Chondrocyte (in vitro differentiated cells): ENCODE measurements around the gene CHL1. TPM values are rescaled to one million over a fixed set of nuclear protein-coding genes. Genes with fewer than 3 reads are reported as not detected.

Experiments used
- DNase-seq: peaks from one replicate; pipeline ENCODE4 v3.0.0; 2021; ENCODE audit warnings: mixed read lengths, low spot score
- H3K27ac Mint-ChIP-seq: one replicate; pipeline ENCODE4 v1.8.0; 2021; ENCODE audit warnings: mild to moderate bottlenecking, moderate library complexity, mixed read lengths; ENCODE audit not compliant: unreplicated experiment
- H3K27me3 Mint-ChIP-seq: 2 replicates; pipeline ENCODE4 v1.8.0; 2021; ENCODE audit warnings: low read depth, mixed read lengths
- H3K36me3 Mint-ChIP-seq: 2 replicates; pipeline ENCODE4 v1.8.0; 2021; ENCODE audit warnings: low read depth, mixed read lengths
- H3K4me1 Mint-ChIP-seq: 2 replicates; pipeline ENCODE4 v1.8.0; 2021; ENCODE audit warnings: low read depth, mild to moderate bottlenecking, mixed read lengths
- H3K4me3 Mint-ChIP-seq: one replicate; pipeline ENCODE4 v1.8.0; 2021; ENCODE audit warnings: mild to moderate bottlenecking, moderate library complexity, mixed read lengths; ENCODE audit not compliant: unreplicated experiment
- H3K9me3 Mint-ChIP-seq: 2 replicates; pipeline ENCODE4 v1.8.0; 2021; ENCODE audit warnings: low read depth, mixed read lengths
- total RNA-seq: library from RNA; stranded (reverse); gene quantifications from 3 replicates; pipeline ENCODE4 v1.2.1, GENCODE V29; 2021
- TF ChIP-seq, protein P1 (sequence below): fragments of 200-600 bp; sonication (generic); IDR thresholded peaks from 2 replicates; pipeline ENCODE4 v1.5.0; 2021; ENCODE audit warnings: antibody characterized with exemption, mild to moderate bottlenecking, moderate library complexity

The CHL1 gene
- total RNA-seq, 1 donor from 2014 or later: not detected

DNA sequence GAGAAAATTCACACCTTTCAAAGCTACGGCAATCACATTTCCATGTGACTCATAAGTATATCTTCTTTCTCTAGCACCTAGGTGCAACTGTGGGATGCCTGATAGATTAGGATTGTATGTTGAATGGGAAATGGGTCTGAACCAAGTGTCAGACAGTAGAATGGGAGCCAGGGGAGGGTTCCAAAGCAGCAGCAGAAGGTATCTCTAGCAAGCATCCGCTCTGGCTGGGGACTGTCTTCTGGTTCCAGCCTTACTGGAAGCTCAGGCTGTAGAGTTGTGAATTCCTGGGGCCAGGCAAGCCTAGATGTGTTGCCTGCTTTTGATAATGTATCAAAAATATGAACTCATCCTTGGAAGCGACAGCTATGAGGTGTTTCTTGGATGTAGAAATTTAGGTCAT is 2.1 kb upstream of the CHL1 start:
- Mint-ChIP-seq H3K27ac (no peak overlapping the region), H3K36me3 (no peaks in the 10 kb centered on the region), H3K4me3 (no peak overlapping the region), H3K4me1 (peaks cover 8% of the 10 kb centered on the region), H3K27me3 (peaks cover 32% of the 10 kb centered on the region), H3K9me3 (no peaks in the 10 kb centered on the region)
- DNase-seq: no peak
- TF ChIP-seq, protein P1, sequence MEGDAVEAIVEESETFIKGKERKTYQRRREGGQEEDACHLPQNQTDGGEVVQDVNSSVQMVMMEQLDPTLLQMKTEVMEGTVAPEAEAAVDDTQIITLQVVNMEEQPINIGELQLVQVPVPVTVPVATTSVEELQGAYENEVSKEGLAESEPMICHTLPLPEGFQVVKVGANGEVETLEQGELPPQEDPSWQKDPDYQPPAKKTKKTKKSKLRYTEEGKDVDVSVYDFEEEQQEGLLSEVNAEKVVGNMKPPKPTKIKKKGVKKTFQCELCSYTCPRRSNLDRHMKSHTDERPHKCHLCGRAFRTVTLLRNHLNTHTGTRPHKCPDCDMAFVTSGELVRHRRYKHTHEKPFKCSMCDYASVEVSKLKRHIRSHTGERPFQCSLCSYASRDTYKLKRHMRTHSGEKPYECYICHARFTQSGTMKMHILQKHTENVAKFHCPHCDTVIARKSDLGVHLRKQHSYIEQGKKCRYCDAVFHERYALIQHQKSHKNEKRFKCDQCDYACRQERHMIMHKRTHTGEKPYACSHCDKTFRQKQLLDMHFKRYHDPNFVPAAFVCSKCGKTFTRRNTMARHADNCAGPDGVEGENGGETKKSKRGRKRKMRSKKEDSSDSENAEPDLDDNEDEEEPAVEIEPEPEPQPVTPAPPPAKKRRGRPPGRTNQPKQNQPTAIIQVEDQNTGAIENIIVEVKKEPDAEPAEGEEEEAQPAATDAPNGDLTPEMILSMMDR: no peak

DNA sequence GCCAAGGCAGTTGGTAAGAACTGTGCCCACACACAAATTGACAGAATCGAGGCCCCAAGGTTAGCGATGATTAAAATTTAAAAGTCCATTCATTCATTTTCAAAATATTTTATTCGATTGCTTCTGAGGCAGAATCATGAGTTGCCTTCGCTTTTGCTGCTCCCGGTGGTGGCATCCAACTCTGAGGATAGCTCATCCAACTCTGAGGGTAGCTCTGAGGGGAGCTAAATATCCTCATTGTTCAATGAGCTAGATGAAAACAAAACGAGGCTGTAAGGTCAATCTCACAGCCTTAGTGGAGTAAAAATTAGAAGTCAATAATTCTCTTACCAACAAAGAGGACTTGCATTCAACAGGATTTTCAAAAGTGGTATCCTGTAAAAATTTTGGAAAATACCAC is 897 bp upstream of the CHL1 start:
- no peaks in the 10 kb centered on the region for H3K9me3 Mint-ChIP-seq
- no peaks in the 10 kb centered on the region for H3K36me3 Mint-ChIP-seq
- TF ChIP-seq, protein P1: no peak

GRCh38 chr3:197149-197827 is 725 bp downstream of the CHL1 start:
- Mint-ChIP-seq H3K27me3 (peaks cover 43% of the 10 kb centered on the region), H3K4me1 (peaks cover 8% of the 10 kb centered on the region), H3K4me3 (peak overlapping the region; percentile 28), H3K36me3 (no peaks in the 10 kb centered on the region), H3K27ac (no peak overlapping the region), H3K9me3 (no peaks in the 10 kb centered on the region)
- DNase-seq: peak; percentile 85
- TF ChIP-seq, protein P1: no peak

More for the DNA sequence above, 897 bp upstream of the CHL1 start:
- H3K4me1 Mint-ChIP-seq: peaks cover 8% of the 10 kb centered on the region
- no peak overlapping the region for H3K27ac Mint-ChIP-seq
- peaks cover 41% of the 10 kb centered on the region for H3K27me3 Mint-ChIP-seq
- H3K4me3 Mint-ChIP-seq: no peak overlapping the region
- no peak for DNase-seq

DNA sequence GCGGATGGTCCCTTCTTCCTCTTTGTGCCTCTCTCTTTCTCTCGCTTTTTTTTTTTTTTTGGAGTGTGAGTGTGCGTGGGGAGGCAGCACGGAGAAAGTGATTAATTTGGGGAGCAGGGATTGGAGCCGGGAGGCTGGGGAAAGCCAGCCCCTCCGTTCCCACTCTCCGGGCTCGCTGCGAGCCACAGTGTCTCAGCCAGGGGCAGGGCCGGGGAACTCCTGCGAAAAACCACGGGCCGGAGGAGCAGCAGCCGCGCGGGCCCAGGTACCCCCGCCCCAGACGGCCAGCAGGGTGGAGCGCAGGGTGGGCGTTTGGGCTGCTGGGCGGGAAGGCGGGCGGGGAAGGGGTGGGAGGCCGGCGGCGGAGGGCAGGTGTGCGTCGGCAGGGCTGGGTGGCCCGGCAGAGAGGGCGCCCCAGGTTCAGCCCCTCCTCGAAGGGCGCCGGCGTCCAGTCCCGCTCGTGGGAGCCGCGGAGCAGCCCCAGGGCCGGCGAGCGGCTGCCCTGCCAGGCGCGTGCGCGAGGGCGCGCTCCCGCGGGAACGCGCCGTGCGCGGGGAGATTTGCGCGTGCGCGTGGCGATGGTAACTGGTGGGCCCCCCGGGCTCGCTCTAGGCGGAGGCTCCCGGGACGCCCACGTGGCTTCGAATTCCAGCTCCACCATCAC is 1.4 kb downstream of the CHL1 start:
- TF ChIP-seq, protein P1: no peak
- H3K36me3 Mint-ChIP-seq: no peaks in the 10 kb centered on the region
- H3K9me3 Mint-ChIP-seq: no peaks in the 10 kb centered on the region
- H3K4me3 Mint-ChIP-seq: peak overlapping the region; percentile 60
- no peak for DNase-seq
- H3K27me3 Mint-ChIP-seq: peaks cover 45% of the 10 kb centered on the region
- peaks cover 8% of the 10 kb centered on the region for H3K4me1 Mint-ChIP-seq
- no peak overlapping the region for H3K27ac Mint-ChIP-seq

GRCh38 chr3:199835-200234 is 3.3 kb downstream of the CHL1 start:
- peaks cover 8% of the 10 kb centered on the region for H3K4me1 Mint-ChIP-seq
- no peak overlapping the region for H3K27ac Mint-ChIP-seq
- peaks cover 49% of the 10 kb centered on the region for H3K27me3 Mint-ChIP-seq
- DNase-seq: no peak
- TF ChIP-seq, protein P1: no peak
- H3K36me3 Mint-ChIP-seq: no peaks in the 10 kb centered on the region
- H3K9me3 Mint-ChIP-seq: no peaks in the 10 kb centered on the region
- H3K4me3 Mint-ChIP-seq: no peak overlapping the region
